ENCODE data around the gene SLC7A9.
A peak's percentile ranks its signal among the peaks of the same experiment; 100 is the strongest.

DNA sequence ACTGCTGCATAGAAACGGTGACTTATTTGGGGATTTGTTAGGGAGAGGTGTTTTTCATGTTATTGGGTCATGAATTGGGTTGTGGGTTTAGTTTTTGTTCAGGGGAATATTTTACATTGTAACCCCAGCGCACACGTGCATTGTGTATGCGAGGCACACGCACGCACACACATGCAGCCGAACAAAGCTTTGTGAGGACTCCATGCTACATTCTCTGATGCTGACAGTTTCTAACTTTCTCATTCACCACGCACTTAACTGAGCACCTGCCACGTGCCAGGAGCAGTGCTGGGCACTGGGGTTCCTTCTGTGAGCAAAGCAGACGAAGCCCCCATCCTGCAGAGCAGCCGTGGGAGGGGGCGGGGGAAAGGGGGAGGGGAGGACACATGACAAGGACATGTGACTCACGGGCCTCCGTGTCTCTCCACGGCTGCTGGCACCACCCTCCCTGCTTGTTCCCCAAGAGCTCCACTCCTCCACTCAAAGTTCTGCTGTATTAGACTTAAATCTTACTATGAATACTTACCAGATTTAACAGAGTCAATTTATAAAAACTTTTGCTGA, 55.6 kb downstream of the SLC7A9 start:
- peak; percentile 57 for TF ChIP-seq USF2 (CRISPR knock-in tag; IDR thresholded peaks at IDR 0.05)
- TF ChIP-seq, protein P1, sequence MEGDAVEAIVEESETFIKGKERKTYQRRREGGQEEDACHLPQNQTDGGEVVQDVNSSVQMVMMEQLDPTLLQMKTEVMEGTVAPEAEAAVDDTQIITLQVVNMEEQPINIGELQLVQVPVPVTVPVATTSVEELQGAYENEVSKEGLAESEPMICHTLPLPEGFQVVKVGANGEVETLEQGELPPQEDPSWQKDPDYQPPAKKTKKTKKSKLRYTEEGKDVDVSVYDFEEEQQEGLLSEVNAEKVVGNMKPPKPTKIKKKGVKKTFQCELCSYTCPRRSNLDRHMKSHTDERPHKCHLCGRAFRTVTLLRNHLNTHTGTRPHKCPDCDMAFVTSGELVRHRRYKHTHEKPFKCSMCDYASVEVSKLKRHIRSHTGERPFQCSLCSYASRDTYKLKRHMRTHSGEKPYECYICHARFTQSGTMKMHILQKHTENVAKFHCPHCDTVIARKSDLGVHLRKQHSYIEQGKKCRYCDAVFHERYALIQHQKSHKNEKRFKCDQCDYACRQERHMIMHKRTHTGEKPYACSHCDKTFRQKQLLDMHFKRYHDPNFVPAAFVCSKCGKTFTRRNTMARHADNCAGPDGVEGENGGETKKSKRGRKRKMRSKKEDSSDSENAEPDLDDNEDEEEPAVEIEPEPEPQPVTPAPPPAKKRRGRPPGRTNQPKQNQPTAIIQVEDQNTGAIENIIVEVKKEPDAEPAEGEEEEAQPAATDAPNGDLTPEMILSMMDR (IDR thresholded peaks at IDR 0.05), result no peak
- no peak for TF ChIP-seq TEAD4 (CRISPR knock-in tag; IDR thresholded peaks at IDR 0.05)
- no peak for TF ChIP-seq CBFB (CRISPR knock-in tag; IDR thresholded peaks at IDR 0.05; ENCODE audit: low read depth)
- TF ChIP-seq ETV6 (CRISPR knock-in tag; IDR thresholded peaks at IDR 0.05), result no peak
- no peak for TF ChIP-seq ZNF423 (CRISPR knock-in tag; IDR thresholded peaks at IDR 0.05)
- TF ChIP-seq ZBTB21 (CRISPR knock-in tag; IDR thresholded peaks at IDR 0.05; ENCODE audit: borderline replicate concordance), result no peak
- TF ChIP-seq NR3C1 (CRISPR knock-in tag; conservative IDR thresholded peaks at IDR 0.05; ENCODE audit: low read depth), result no peak

All from WTC11 (cell line).